ENCODE data around the gene ZNF827.

- TF ChIP-seq CTCF (conservative IDR thresholded peaks at IDR 0.05) (no peak), EZH2 (IDR thresholded peaks at IDR 0.05; ENCODE audit: low read depth) (no peak)
Measured at GRCh38 chr4:145912376-145912775, 26.2 kb downstream of the ZNF827 start.
